ENCODE measurements around the gene ERICH6B. TPM values are rescaled to one million over a fixed set of nuclear protein-coding genes. Genes with fewer than 3 reads are reported as not detected.
A peak's percentile ranks its signal among the peaks of the same experiment; 100 is the strongest.

The ERICH6B gene
- total and polyA plus RNA-seq, 7 experiments from 2014 or later: not detected

DNA sequence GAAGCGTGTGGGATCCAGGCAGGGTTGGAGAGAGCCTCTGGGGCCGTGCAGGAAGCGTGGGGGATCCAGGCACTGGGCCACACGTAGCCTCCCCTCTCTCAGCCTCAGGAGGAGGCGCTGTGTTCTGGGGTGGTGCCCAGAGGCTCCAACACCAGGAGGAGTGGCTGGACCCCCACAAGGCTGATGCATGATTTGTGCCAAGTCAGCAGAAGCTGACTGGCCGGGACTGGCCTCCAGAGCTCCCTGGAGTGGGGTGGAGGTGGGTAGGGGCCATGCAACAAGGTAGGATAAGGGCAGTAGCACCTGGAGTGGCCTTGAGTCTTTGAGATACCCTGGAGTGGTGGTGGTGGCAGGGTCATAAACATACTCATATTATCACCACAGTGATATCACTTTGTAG, 75.3 kb downstream of the ERICH6B start:
- Histone ChIP-seq H3K4me1 (ENCODE audit: control insufficient read depth in 2 of 2, insufficient read depth in 2 of 2, low read length in 2 of 2) (no peaks in the 10 kb centered on the region), H3K27ac (ENCODE audit: low read depth, low read length) (no peak overlapping the region), H3K4me3 (ENCODE audit: low read length) (no peak overlapping the region), H3K27me3 (ENCODE audit: control insufficient read depth in 2 of 2, insufficient read depth in 2 of 2, low read length in 2 of 2) (no peaks in the 10 kb centered on the region), H3K9me3 (ENCODE audit: control insufficient read depth in 2 of 3, low read length in 3 of 3) (no peaks in the 10 kb centered on the region), H3K36me3 (ENCODE audit: control insufficient read depth in 2 of 3, insufficient read depth in 3 of 3, low read length in 3 of 3) (peaks cover 0 to 7% (median 0%) of the 10 kb centered on the region in 3 experiments)
- Mint-ChIP-seq H3K27ac (no peak overlapping the region), H3K4me3 (no peak overlapping the region), H3K27me3 (no peaks in the 10 kb centered on the region), H3K9me3 (no peaks in the 10 kb centered on the region), H3K36me3 (peaks cover 0 to 7% (median 1%) of the 10 kb centered on the region in 5 donors), H3K4me1 (peaks cover 0 to 3% (median 0%) of the 10 kb centered on the region in 7 donors)
- CTCF ChIA-PET: no interaction called here
- ATAC-seq (no peak), DNase-seq (no peak)
- intact Hi-C loops (cut with micrococcal nuclease): no loop called here
- POLR2A ChIA-PET: interaction anchor here (0.6 kb wide), 1 partner anchor 659 kb away, joined by 3 read pairs; no protein-coding TSS in a partner anchor

DNA sequence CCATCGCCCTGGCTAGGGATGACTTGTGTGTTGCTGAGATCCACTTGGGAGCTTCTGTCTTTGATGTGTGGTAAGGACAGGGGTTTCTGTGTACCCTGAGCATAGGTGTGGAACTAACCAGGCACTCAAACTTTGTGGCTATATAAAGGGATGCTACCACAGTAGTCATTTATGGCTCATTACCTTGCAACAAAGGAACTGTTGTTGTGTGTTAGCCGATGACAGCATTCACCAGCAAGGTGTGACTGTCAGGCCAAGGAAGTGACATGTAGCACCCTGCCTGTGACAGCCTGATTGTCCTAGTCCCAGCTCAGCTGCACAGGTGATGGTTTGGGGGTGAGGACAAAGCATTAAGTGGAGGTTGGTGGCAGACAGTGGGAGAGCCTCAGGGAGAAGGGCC, 77.2 kb downstream of the ERICH6B start:
- H3K4me1 ChIP-seq (ENCODE audit: control insufficient read depth in 2 of 2, insufficient read depth in 2 of 2, low read length in 2 of 2): no peaks in the 10 kb centered on the region
- peaks cover 0 to 26% (median 6%) of the 10 kb centered on the region in 3 experiments for H3K36me3 ChIP-seq (ENCODE audit: control insufficient read depth in 2 of 3, insufficient read depth in 3 of 3, low read length in 3 of 3)
- no peak overlapping the region for H3K27ac ChIP-seq (ENCODE audit: low read depth, low read length)
- no peaks in the 10 kb centered on the region for H3K27me3 Mint-ChIP-seq
- peaks cover 0 to 3% (median 0%) of the 10 kb centered on the region in 7 donors for H3K4me1 Mint-ChIP-seq
- H3K9me3 ChIP-seq (ENCODE audit: control insufficient read depth in 2 of 3, low read length in 3 of 3): no peaks in the 10 kb centered on the region
- POLR2A ChIA-PET: no interaction called here
- peak overlapping the region in 1 of 9 donors; percentile 39 for H3K27ac Mint-ChIP-seq
- ATAC-seq: no peak
- H3K9me3 Mint-ChIP-seq: no peaks in the 10 kb centered on the region
- no peak for DNase-seq
- CTCF ChIA-PET: no interaction called here
- no peak overlapping the region for H3K4me3 ChIP-seq (ENCODE audit: low read length)
- H3K36me3 Mint-ChIP-seq: peaks cover 0 to 23% (median 9%) of the 10 kb centered on the region in 5 donors
- no peaks in the 10 kb centered on the region for H3K27me3 ChIP-seq (ENCODE audit: control insufficient read depth in 2 of 2, insufficient read depth in 2 of 2, low read length in 2 of 2)
- intact Hi-C loops (cut with micrococcal nuclease): no loop called here
- H3K4me3 Mint-ChIP-seq: no peak overlapping the region

DNA sequence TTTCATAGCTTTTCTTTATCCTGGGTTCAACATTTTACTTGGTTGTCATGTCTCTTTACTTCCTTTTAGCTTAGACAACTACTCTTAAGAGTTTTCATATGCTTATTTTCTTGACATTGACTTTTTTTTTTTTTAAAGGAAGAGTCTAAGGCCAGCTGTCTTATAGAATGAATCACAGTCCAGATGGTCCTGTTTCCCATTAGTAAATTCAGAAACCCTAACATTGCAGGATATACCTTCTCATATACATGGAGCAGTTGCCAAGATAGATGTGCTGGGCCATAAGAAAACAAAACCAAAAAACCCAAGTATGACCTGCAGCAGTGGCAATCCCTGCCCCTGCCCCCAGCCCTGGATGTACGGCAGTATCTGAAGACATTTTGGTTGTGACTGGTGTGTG, 78.0 kb downstream of the ERICH6B start:
- POLR2A ChIA-PET: no interaction called here
- Histone ChIP-seq H3K9me3 (ENCODE audit: control insufficient read depth in 2 of 3, low read length in 3 of 3) (no peaks in the 10 kb centered on the region), H3K4me1 (ENCODE audit: control insufficient read depth in 2 of 2, insufficient read depth in 2 of 2, low read length in 2 of 2) (no peaks in the 10 kb centered on the region), H3K27me3 (ENCODE audit: control insufficient read depth in 2 of 2, insufficient read depth in 2 of 2, low read length in 2 of 2) (no peaks in the 10 kb centered on the region), H3K27ac (ENCODE audit: low read depth, low read length) (no peak overlapping the region), H3K4me3 (ENCODE audit: low read length) (no peak overlapping the region), H3K36me3 (ENCODE audit: control insufficient read depth in 2 of 3, insufficient read depth in 3 of 3, low read length in 3 of 3) (peaks cover 0 to 33% (median 11%) of the 10 kb centered on the region in 3 experiments)
- H3K27me3 Mint-ChIP-seq: no peaks in the 10 kb centered on the region
- DNase-seq: no peak
- peak overlapping the region in 3 of 9 donors; percentile 6 to 83 (median 82) for H3K27ac Mint-ChIP-seq
- no peaks in the 10 kb centered on the region for H3K9me3 Mint-ChIP-seq
- H3K36me3 Mint-ChIP-seq: peaks cover 3 to 30% (median 9%) of the 10 kb centered on the region in 5 donors
- peaks cover 0 to 3% (median 0%) of the 10 kb centered on the region in 7 donors for H3K4me1 Mint-ChIP-seq
- intact Hi-C loops (cut with micrococcal nuclease): no loop called here
- CTCF ChIA-PET: no interaction called here
- no peak for ATAC-seq
- H3K4me3 Mint-ChIP-seq: no peak overlapping the region

DNA sequence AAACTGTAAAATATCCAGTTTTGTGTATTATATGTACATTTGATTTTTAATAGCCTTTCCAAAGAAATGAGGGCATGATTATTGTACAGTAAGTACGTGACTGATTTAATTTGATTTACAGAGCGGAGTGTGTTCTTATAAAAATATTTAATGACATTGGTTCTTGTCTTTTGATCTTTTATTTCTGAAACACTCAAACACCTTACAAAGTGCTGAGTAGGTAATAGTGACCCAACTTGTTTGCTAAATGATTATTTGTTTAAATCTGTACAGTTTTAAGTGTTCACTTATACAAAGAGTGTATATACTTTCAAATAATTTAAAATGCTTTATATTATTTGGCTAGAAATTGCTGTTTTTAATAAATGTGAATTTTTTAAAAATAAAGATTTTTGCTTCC, 79.3 kb downstream of the ERICH6B start:
- no peaks in the 10 kb centered on the region for H3K4me1 ChIP-seq (ENCODE audit: control insufficient read depth in 2 of 2, insufficient read depth in 2 of 2, low read length in 2 of 2)
- DNase-seq: no peak
- intact Hi-C loops (cut with micrococcal nuclease): no loop called here
- H3K9me3 ChIP-seq (ENCODE audit: control insufficient read depth in 2 of 3, low read length in 3 of 3): no peaks in the 10 kb centered on the region
- H3K36me3 ChIP-seq (ENCODE audit: control insufficient read depth in 2 of 3, insufficient read depth in 3 of 3, low read length in 3 of 3): peaks cover under 1 to 43% (median 11%) of the 10 kb centered on the region in 3 experiments
- ATAC-seq: no peak
- Mint-ChIP-seq H3K36me3 (peaks cover 5 to 39% (median 13%) of the 10 kb centered on the region in 5 donors), H3K9me3 (no peaks in the 10 kb centered on the region), H3K27ac (peak overlapping the region in 1 of 9 donors; percentile 45), H3K4me1 (peaks cover 0 to 4% (median 0%) of the 10 kb centered on the region in 7 donors), H3K4me3 (no peak overlapping the region), H3K27me3 (no peaks in the 10 kb centered on the region)
- POLR2A ChIA-PET: no interaction called here
- H3K27ac ChIP-seq (ENCODE audit: low read depth, low read length): no peak overlapping the region
- H3K4me3 ChIP-seq (ENCODE audit: low read length): no peak overlapping the region
- no peaks in the 10 kb centered on the region for H3K27me3 ChIP-seq (ENCODE audit: control insufficient read depth in 2 of 2, insufficient read depth in 2 of 2, low read length in 2 of 2)
- CTCF ChIA-PET: interaction anchor here (0.5 kb wide), 1 partner anchor 46 kb away, joined by 6 read pairs; no protein-coding TSS in a partner anchor

DNA sequence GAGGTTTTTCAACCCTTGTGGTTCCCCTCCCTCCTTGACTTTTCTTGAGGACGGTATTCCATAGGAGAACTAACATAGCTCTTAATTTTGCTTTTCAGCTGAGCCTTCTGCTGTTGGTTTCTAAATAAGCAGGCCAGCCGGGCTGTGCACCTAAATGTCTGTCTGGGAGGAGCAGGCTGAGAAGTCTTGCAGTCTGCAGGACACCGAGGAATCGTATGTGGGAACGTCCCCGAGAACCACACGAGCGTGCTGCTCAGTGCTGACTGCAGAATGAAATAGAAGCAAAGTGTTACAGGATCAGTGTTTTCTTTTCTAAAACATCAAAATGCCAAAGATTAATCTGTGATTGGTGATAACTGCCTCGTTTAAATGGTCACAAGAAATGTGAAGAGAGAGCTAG, 80.9 kb downstream of the ERICH6B start:
- H3K36me3 Mint-ChIP-seq: peaks cover 9 to 52% (median 20%) of the 10 kb centered on the region in 5 donors
- H3K4me1 Mint-ChIP-seq: peaks cover 0 to 2% (median 0%) of the 10 kb centered on the region in 7 donors
- peak overlapping the region in 4 of 9 donors; percentile 8 to 77 (median 57) for H3K27ac Mint-ChIP-seq

DNA sequence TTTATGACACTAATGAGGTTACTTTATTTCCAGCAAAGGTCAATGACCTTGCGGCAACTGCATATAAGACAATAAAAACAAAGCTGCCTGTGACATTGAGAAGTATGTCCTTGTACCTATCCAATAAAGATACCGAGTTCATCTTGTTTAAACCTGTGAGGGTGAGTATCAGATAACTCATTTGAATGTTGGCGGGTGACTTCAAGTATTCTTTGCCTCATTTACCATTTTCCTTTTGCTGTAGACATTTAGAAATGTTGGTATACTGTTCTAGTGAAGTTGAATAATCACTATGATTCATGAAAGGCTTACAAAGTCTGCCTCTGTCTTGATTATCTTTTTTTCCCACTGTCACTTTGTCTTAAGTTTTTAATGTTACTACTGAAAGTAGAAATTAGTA, 85.8 kb downstream of the ERICH6B start:
- ATAC-seq (no peak), DNase-seq (no peak)
- Histone ChIP-seq H3K27me3 (ENCODE audit: control insufficient read depth in 2 of 2, insufficient read depth in 2 of 2, low read length in 2 of 2) (no peaks in the 10 kb centered on the region), H3K4me3 (ENCODE audit: low read length) (no peak overlapping the region), H3K4me1 (ENCODE audit: control insufficient read depth in 2 of 2, insufficient read depth in 2 of 2, low read length in 2 of 2) (no peaks in the 10 kb centered on the region), H3K36me3 (ENCODE audit: control insufficient read depth in 2 of 3, insufficient read depth in 3 of 3, low read length in 3 of 3) (peaks cover 13 to 81% (median 38%) of the 10 kb centered on the region in 3 experiments), H3K9me3 (ENCODE audit: control insufficient read depth in 2 of 3, low read length in 3 of 3) (no peaks in the 10 kb centered on the region), H3K27ac (ENCODE audit: low read depth, low read length) (no peak overlapping the region)
- intact Hi-C loops (cut with micrococcal nuclease): no loop called here
- Mint-ChIP-seq H3K9me3 (no peaks in the 10 kb centered on the region), H3K4me3 (no peak overlapping the region), H3K36me3 (peaks cover 14 to 51% (median 24%) of the 10 kb centered on the region in 5 donors), H3K27ac (peak overlapping the region in 3 of 9 donors; percentile 31 to 48 (median 42)), H3K4me1 (peaks cover 0 to 2% (median 0%) of the 10 kb centered on the region in 7 donors), H3K27me3 (no peaks in the 10 kb centered on the region)
- CTCF ChIA-PET: interaction anchor here (0.9 kb wide), 1 partner anchor 19 kb away, joined by 3 read pairs; no protein-coding TSS in a partner anchor
- POLR2A ChIA-PET: no interaction called here

More for the DNA sequence above, 80.9 kb downstream of the ERICH6B start:
- Mint-ChIP-seq H3K9me3 (no peaks in the 10 kb centered on the region), H3K27me3 (no peaks in the 10 kb centered on the region), H3K4me3 (no peak overlapping the region)
- intact Hi-C loops (cut with micrococcal nuclease): no loop called here
- ChIA-PET CTCF (no interaction called here), POLR2A (no interaction called here)
- DNase-seq: no peak
- Histone ChIP-seq H3K9me3 (ENCODE audit: control insufficient read depth in 2 of 3, low read length in 3 of 3) (no peaks in the 10 kb centered on the region), H3K27ac (ENCODE audit: low read depth, low read length) (no peak overlapping the region), H3K27me3 (ENCODE audit: control insufficient read depth in 2 of 2, insufficient read depth in 2 of 2, low read length in 2 of 2) (no peaks in the 10 kb centered on the region), H3K4me3 (ENCODE audit: low read length) (no peak overlapping the region), H3K4me1 (ENCODE audit: control insufficient read depth in 2 of 2, insufficient read depth in 2 of 2, low read length in 2 of 2) (no peaks in the 10 kb centered on the region), H3K36me3 (ENCODE audit: control insufficient read depth in 2 of 3, insufficient read depth in 3 of 3, low read length in 3 of 3) (peaks cover 3 to 57% (median 11%) of the 10 kb centered on the region in 3 experiments)
- no peak for ATAC-seq
